Measurements from ENCODE around the gene SEC24D. TPM values are rescaled to one million over a fixed set of nuclear protein-coding genes. Genes with fewer than 3 reads are reported as not detected.

The SEC24D gene
- total RNA-seq, 1 experiment from 2014 or later: 63.1 TPM

- peak; percentile 38 for ATAC-seq
These were observed 155.1 kb downstream of the SEC24D start for GRCh38 chr4:118680808-118681207.

DNA sequence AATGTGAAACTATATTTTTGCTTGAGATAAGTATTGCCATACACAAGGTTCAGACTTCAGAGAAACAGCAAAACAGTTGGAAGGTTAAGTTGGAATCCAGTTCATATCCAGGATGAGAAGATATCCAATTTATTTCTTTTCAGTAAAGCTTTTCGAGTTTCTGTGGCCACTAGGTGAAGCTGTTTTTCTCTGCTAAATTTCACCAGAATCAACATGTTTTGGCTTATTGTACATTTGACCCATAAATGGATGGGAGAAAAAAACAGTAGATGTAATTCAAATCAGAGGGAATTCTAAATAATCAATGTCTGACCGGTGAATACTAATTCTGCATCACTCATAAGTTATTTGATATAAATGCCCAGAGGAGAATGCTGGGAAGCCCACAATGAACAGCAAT, 159.8 kb downstream of the SEC24D start:
- no peak for ATAC-seq
- no peaks in the 10 kb centered on the region; the same call in 1 of the 2 replicates for H3K27me3 Mint-ChIP-seq (ENCODE audit: low read depth)
- no peak for TF ChIP-seq PRRX2 (CRISPR knock-in tag; IDR thresholded peaks at IDR 0.05)
- TF ChIP-seq TCF7 (CRISPR knock-in tag; IDR thresholded peaks at IDR 0.05; ENCODE audit: low read depth): no peak
- no peak for TF ChIP-seq ARID4B (CRISPR knock-in tag; IDR thresholded peaks at IDR 0.05; ENCODE audit: borderline replicate concordance)
- no peak for TF ChIP-seq MYBL2 (CRISPR knock-in tag; IDR thresholded peaks at IDR 0.05)
- no peak for TF ChIP-seq ZNF396 (CRISPR knock-in tag; IDR thresholded peaks at IDR 0.05; ENCODE audit: borderline replicate concordance)
- TF ChIP-seq KAT7 (CRISPR knock-in tag; IDR thresholded peaks at IDR 0.05; ENCODE audit: borderline replicate concordance): no peak
- TF ChIP-seq, protein P1, sequence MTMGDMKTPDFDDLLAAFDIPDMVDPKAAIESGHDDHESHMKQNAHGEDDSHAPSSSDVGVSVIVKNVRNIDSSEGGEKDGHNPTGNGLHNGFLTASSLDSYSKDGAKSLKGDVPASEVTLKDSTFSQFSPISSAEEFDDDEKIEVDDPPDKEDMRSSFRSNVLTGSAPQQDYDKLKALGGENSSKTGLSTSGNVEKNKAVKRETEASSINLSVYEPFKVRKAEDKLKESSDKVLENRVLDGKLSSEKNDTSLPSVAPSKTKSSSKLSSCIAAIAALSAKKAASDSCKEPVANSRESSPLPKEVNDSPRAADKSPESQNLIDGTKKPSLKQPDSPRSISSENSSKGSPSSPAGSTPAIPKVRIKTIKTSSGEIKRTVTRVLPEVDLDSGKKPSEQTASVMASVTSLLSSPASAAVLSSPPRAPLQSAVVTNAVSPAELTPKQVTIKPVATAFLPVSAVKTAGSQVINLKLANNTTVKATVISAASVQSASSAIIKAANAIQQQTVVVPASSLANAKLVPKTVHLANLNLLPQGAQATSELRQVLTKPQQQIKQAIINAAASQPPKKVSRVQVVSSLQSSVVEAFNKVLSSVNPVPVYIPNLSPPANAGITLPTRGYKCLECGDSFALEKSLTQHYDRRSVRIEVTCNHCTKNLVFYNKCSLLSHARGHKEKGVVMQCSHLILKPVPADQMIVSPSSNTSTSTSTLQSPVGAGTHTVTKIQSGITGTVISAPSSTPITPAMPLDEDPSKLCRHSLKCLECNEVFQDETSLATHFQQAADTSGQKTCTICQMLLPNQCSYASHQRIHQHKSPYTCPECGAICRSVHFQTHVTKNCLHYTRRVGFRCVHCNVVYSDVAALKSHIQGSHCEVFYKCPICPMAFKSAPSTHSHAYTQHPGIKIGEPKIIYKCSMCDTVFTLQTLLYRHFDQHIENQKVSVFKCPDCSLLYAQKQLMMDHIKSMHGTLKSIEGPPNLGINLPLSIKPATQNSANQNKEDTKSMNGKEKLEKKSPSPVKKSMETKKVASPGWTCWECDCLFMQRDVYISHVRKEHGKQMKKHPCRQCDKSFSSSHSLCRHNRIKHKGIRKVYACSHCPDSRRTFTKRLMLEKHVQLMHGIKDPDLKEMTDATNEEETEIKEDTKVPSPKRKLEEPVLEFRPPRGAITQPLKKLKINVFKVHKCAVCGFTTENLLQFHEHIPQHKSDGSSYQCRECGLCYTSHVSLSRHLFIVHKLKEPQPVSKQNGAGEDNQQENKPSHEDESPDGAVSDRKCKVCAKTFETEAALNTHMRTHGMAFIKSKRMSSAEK (CRISPR knock-in tag; IDR thresholded peaks at IDR 0.05; ENCODE audit: borderline replicate concordance): no peak
- TF ChIP-seq ZNF423 (CRISPR knock-in tag; IDR thresholded peaks at IDR 0.05): no peak
- no peak for TF ChIP-seq CREB1 (CRISPR knock-in tag; IDR thresholded peaks at IDR 0.05)
- no peak for TF ChIP-seq ATF2 (CRISPR knock-in tag; IDR thresholded peaks at IDR 0.05; ENCODE audit: borderline replicate concordance, low read depth)
- TF ChIP-seq ZNF416 (CRISPR knock-in tag; IDR thresholded peaks at IDR 0.05): no peak
- TF ChIP-seq ZNF671 (CRISPR knock-in tag; IDR thresholded peaks at IDR 0.05): no peak
- TF ChIP-seq STAT6 (CRISPR knock-in tag; conservative IDR thresholded peaks at IDR 0.05; ENCODE audit: low read depth): no peak
- no peaks in the 10 kb centered on the region for H3K9me3 Mint-ChIP-seq
- peaks cover 2% of the 10 kb centered on the region; the same call in 1 of the 2 replicates for H3K4me1 Mint-ChIP-seq
- no peak overlapping the region for H3K27ac Mint-ChIP-seq
- no peak overlapping the region for H3K4me3 Mint-ChIP-seq
- CTCF ChIA-PET: interaction anchor here (1.2 kb wide), 1 partner anchor 9 kb away, joined by 4 read pairs; the partner anchor contains the start of gene METTL14
- POLR2A ChIA-PET: no interaction called here
- H3K36me3 Mint-ChIP-seq: no peaks in the 10 kb centered on the region
- DNase-seq (ENCODE audit: low spot score): no peak

More at GRCh38 chr4:118680808-118681207, 155.1 kb downstream of the SEC24D start:
- Mint-ChIP-seq H3K9me3 (no peaks in the 10 kb centered on the region), H3K27ac (no peak overlapping the region), H3K36me3 (no peaks in the 10 kb centered on the region), H3K4me3 (no peak overlapping the region), H3K27me3 (ENCODE audit: low read depth) (no peaks in the 10 kb centered on the region; the same call in 1 of the 2 replicates), H3K4me1 (peaks cover 11% of the 10 kb centered on the region)
- ChIA-PET CTCF (no interaction called here), POLR2A (no interaction called here)
- no peak for DNase-seq (ENCODE audit: low spot score)
- TF ChIP-seq FOXP1 (CRISPR knock-in tag; IDR thresholded peaks at IDR 0.05; ENCODE audit: borderline replicate concordance) (no peak), STAT6 (CRISPR knock-in tag; conservative IDR thresholded peaks at IDR 0.05; ENCODE audit: low read depth) (no peak)
